Endothelial cell of umbilical vein (primary cell): ENCODE results near the gene SPP2.

Experiments
- EZH2 ChIP-seq: IDR thresholded peaks from 2 replicates; pipeline ENCODE4 v1.6.1; 2012; ENCODE audit warnings: borderline replicate concordance, low read depth, mild to moderate bottlenecking, moderate library complexity, low read length, inconsistent platforms; ENCODE audit not compliant: severe bottlenecking
- JUN ChIP-seq: IDR thresholded peaks from 2 replicates; pipeline ENCODE4 v1.6.1; 2011; ENCODE audit warnings: borderline replicate concordance, low read depth; ENCODE audit not compliant: insufficient read length, insufficient read depth
- MYC ChIP-seq: IDR thresholded peaks from one replicate; pipeline ENCODE4 v1.6.1; 2011; ENCODE audit warnings: mild to moderate bottlenecking, low read depth, low read length
- POLR2A ChIP-seq: IDR thresholded peaks from 2 replicates; pipeline ENCODE4 v1.6.1; 2012; ENCODE audit warnings: low read depth, mild to moderate bottlenecking, control low read depth, low read length
- POLR2AphosphoS5 ChIP-seq: IDR thresholded peaks from 2 replicates; pipeline ENCODE4 v1.6.1; 2012; ENCODE audit warnings: low read depth, mild to moderate bottlenecking, control low read depth, low read length, moderate library complexity; ENCODE audit not compliant: insufficient read depth
- TF ChIP-seq, protein P1 (sequence below), 2 donors: IDR thresholded peaks; 1 replicate in 1 of 2; 2 replicates in 1 of 2; pipeline ENCODE4 v1.5.1; 2011; ENCODE audit warnings: low read length in 2 of 2, mild to moderate bottlenecking in 2 of 2, moderate library complexity in 2 of 2, control low read depth in 1 of 2, inconsistent platforms in 1 of 2, low read depth in 1 of 2; ENCODE audit not compliant: insufficient read depth in 1 of 2; ENCODE audit errors: extremely low read depth in 1 of 2

DNA sequence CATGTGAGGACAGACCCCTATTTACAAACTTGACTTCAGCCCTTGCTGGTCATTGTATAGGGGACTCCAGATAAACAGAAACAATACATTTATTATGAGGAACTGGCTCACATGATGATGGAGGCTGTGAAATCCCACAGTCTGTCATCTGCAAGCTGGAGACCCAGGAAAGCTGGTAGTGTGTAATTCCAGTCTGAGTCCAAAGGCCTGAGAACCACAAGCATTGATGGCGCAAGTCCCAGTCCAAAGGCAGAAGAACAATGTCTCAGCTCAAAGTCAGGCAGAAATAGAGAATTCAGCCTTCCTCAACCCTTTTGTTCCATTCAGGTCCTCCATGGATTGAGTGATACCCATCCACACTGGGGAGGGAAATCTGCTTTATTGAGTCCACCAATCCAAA is 28.1 kb upstream of the SPP2 start:
- TF ChIP-seq, protein P1, sequence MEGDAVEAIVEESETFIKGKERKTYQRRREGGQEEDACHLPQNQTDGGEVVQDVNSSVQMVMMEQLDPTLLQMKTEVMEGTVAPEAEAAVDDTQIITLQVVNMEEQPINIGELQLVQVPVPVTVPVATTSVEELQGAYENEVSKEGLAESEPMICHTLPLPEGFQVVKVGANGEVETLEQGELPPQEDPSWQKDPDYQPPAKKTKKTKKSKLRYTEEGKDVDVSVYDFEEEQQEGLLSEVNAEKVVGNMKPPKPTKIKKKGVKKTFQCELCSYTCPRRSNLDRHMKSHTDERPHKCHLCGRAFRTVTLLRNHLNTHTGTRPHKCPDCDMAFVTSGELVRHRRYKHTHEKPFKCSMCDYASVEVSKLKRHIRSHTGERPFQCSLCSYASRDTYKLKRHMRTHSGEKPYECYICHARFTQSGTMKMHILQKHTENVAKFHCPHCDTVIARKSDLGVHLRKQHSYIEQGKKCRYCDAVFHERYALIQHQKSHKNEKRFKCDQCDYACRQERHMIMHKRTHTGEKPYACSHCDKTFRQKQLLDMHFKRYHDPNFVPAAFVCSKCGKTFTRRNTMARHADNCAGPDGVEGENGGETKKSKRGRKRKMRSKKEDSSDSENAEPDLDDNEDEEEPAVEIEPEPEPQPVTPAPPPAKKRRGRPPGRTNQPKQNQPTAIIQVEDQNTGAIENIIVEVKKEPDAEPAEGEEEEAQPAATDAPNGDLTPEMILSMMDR (IDR thresholded peaks at IDR 0.05; ENCODE audit: extremely low read depth in 1 of 2, insufficient read depth in 1 of 2, low read depth in 1 of 2, low read length in 2 of 2): no peak
- TF ChIP-seq EZH2 (no peak), POLR2A (no peak), POLR2AphosphoS5 (no peak), JUN (no peak), MYC (no peak)
